ENCODE results near the gene OR8S1.

DNA sequence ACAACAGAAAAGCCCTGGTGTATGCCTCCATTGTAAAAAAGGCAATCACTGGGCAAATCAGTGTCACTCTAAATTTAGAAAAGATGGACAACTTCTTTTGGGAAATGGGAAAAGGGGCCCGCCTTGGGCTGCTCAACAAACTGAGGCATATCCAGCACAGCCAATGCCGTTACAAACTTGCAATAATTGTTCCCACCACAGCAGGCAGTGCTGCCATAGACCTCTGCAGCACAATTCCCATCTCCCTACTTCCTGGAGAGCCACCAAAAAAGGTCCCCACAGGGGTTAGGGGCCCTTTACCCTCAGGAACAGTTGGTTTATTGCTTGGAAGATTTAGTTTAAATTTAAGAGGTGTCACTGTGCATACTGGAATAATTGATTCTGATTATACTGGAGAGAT, 16.4 kb upstream of the OR8S1 start:
- no peak for TF ChIP-seq BACH1 (IDR thresholded peaks at IDR 0.05; ENCODE audit: low read length)
- TF ChIP-seq, protein P1, sequence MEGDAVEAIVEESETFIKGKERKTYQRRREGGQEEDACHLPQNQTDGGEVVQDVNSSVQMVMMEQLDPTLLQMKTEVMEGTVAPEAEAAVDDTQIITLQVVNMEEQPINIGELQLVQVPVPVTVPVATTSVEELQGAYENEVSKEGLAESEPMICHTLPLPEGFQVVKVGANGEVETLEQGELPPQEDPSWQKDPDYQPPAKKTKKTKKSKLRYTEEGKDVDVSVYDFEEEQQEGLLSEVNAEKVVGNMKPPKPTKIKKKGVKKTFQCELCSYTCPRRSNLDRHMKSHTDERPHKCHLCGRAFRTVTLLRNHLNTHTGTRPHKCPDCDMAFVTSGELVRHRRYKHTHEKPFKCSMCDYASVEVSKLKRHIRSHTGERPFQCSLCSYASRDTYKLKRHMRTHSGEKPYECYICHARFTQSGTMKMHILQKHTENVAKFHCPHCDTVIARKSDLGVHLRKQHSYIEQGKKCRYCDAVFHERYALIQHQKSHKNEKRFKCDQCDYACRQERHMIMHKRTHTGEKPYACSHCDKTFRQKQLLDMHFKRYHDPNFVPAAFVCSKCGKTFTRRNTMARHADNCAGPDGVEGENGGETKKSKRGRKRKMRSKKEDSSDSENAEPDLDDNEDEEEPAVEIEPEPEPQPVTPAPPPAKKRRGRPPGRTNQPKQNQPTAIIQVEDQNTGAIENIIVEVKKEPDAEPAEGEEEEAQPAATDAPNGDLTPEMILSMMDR (IDR thresholded peaks at IDR 0.05; ENCODE audit: control extremely low read depth in 1 of 3, insufficient read depth in 1 of 3, low read depth in 1 of 3, low read length in 3 of 3), result no peak
- TF ChIP-seq EZH2 (IDR thresholded peaks at IDR 0.05; ENCODE audit: low read depth, low read length, severe bottlenecking), result no peak
- TF ChIP-seq RAD21 (IDR thresholded peaks at IDR 0.05 in 1 of 2, conservative IDR thresholded peaks at IDR 0.05 in 1 of 2; ENCODE audit: low read depth in 2 of 2, low read length in 2 of 2), result no peak
- TF ChIP-seq POLR2A (IDR thresholded peaks at IDR 0.05; ENCODE audit: control extremely low read depth in 1 of 2, low read depth in 2 of 2, low read length in 2 of 2), result no peak
- TF ChIP-seq TAF1 (IDR thresholded peaks at IDR 0.05; ENCODE audit: low read depth, low read length), result no peak
- TF ChIP-seq MAFK (IDR thresholded peaks at IDR 0.05; ENCODE audit: low read depth, low read length), result no peak
- TF ChIP-seq RFX5 (IDR thresholded peaks at IDR 0.05; ENCODE audit: borderline replicate concordance, low read depth, low read length), result no peak
- TF ChIP-seq PHF8 (conservative IDR thresholded peaks at IDR 0.05; ENCODE audit: low read depth, low read length), result no peak
- no peak for TF ChIP-seq JUND (IDR thresholded peaks at IDR 0.05; ENCODE audit: low read length)

All from H1 (cell line).